Lung (tissue), 12 donors: ENCODE data around the gene TRIM7. TPM values are rescaled to one million over a fixed set of nuclear protein-coding genes. Genes with fewer than 3 reads are reported as not detected.
A peak's percentile ranks its signal among the peaks of the same experiment; 100 is the strongest.
"Not testable (repeated sequence)": the region's sequence is repeated elsewhere in the genome, so short reads cannot be mapped to it uniquely, and the experiment has no call there.

ENCODE experiments used
- ATAC-seq: fragments of 200-7000 bp; cut with Tn5 transposase; one replicate; pipeline ENCODE4 v1.9.1; 2020; ENCODE audit warnings: moderate number of reproducible peaks; ENCODE audit not compliant: insufficient read depth, low FRiP score
- DNase-seq, 3 donors: peaks; one replicate each; pipeline ENCODE4 v3.0.0-alpha.2; 2013 to 2017
- H3K27ac ChIP-seq, 2 donors: one replicate each; pipeline ENCODE4 v1.5.1; 2013; ENCODE audit warnings: mild to moderate bottlenecking in 2 of 2, moderate library complexity in 2 of 2, control low read depth in 1 of 2, inconsistent platforms in 1 of 2, low read depth in 1 of 2, low read length in 1 of 2
- H3K27me3 ChIP-seq, 3 donors: one replicate each; pipeline ENCODE4 v1.5.1; 2013; ENCODE audit warnings: low read length in 2 of 3; ENCODE audit not compliant: control insufficient read depth in 3 of 3, insufficient read depth in 3 of 3
- H3K36me3 ChIP-seq, 4 donors: one replicate each; pipeline ENCODE4 v1.5.1; 2013; ENCODE audit warnings: low read length in 4 of 4, mild to moderate bottlenecking in 1 of 4, moderate library complexity in 1 of 4; ENCODE audit not compliant: control insufficient read depth in 4 of 4, insufficient read depth in 4 of 4
- H3K4me1 ChIP-seq, 5 donors: one replicate each; pipeline ENCODE4 v1.5.1; 2013; ENCODE audit warnings: low read length in 5 of 5, mild to moderate bottlenecking in 2 of 5, moderate library complexity in 1 of 5; ENCODE audit not compliant: control insufficient read depth in 5 of 5, insufficient read depth in 5 of 5
- H3K4me3 ChIP-seq: one replicate; pipeline ENCODE4 v1.5.1; 2013; ENCODE audit warnings: mild to moderate bottlenecking, control low read depth, moderate library complexity
- H3K9ac ChIP-seq, 2 donors: one replicate each; pipeline ENCODE4 v1.5.1; 2013; ENCODE audit warnings: low read length in 2 of 2, control low read depth in 1 of 2; ENCODE audit not compliant: insufficient read depth in 1 of 2
- H3K9me3 ChIP-seq, 4 donors: one replicate each; pipeline ENCODE4 v1.5.1; 2013; ENCODE audit warnings: low read length in 3 of 4, mild to moderate bottlenecking in 1 of 4, moderate library complexity in 1 of 4; ENCODE audit not compliant: control insufficient read depth in 4 of 4, insufficient read depth in 3 of 4
- CTCF ChIP-seq: IDR thresholded peaks from 2 replicates; pipeline ENCODE4 v1.5.1; 2012; ENCODE audit warnings: mild to moderate bottlenecking; ENCODE audit errors: control extremely low read depth, extremely low read depth
- WGBS, 2 donors: extraction: QIAGEN DNeasy Blood & Tissue Kit; methylation state at CpG; one replicate each; pipeline ENCODE4 v1.1.7; 2013; 5-methylcytosine and 5-hydroxymethylcytosine counted together
- polyA plus RNA-seq, 2 donors: library from polyadenylated mRNA; stranded (reverse); fragments of 200-250 nt; gene quantifications; one replicate each; pipeline ENCODE4 v1.2.1, GENCODE V29; 2013
- total RNA-seq, 2 donors: library from RNA; depleted of rRNA in 1 of 2; stranded (reverse); fragments of >200 nt in 1 of 2; gene quantifications; one replicate each; pipeline ENCODE4 v1.2.1, GENCODE V29; 2014 to 2021
- donor health status: control.
- donor health status: control.
- donor health status: Bipolar disorder and iron deficiency.
- donor health status: healthy.
- donor health status: DM: yes; HTN: yes; CAD: no.

The TRIM7 gene
- total and polyA plus RNA-seq, 4 donors, result 0.46 to 3.8 (median 2.4) TPM

- 2 to 4% methylated on average over 13 of the region's 13 CpGs for WGBS, 2 donors
- Histone ChIP-seq H3K9me3 (no peaks in the 10 kb centered on the region), H3K4me1 (peaks cover 0 to 26% (median 6%) of the 10 kb centered on the region in 5 donors), H3K4me3 (peak overlapping the region; percentile 36), H3K36me3 (no peaks in the 10 kb centered on the region), H3K9ac (peak overlapping the region in 1 of 2 donors; percentile 23), H3K27ac (peak overlapping the region in 1 of 2 donors; percentile 61), H3K27me3 (peaks cover 0 to 36% (median 28%) of the 10 kb centered on the region in 3 donors)
- TF ChIP-seq CTCF, result no peak
- DNase-seq (no peak), ATAC-seq (no peak)
Observed at GRCh38 chr5:181217803-181218062, 12.7 kb upstream of the TRIM7 start.

- WGBS, 2 donors, result 0 to 2% methylated on average over 46 of the region's 46 CpGs
- DNase-seq (peak; percentile 59 to 62 (median 62)), ATAC-seq (peak; percentile 21)
- peak overlapping the region in 1 of 2 donors; percentile 23 for H3K9ac ChIP-seq
- peaks cover 0 to 39% (median 28%) of the 10 kb centered on the region in 3 donors for H3K27me3 ChIP-seq
- H3K4me1 ChIP-seq, result peaks cover 0 to 23% (median 6%) of the 10 kb centered on the region in 5 donors
- H3K4me3 ChIP-seq, result peak overlapping the region; percentile 36
- H3K36me3 ChIP-seq, result no peaks in the 10 kb centered on the region
- H3K27ac ChIP-seq, result peak overlapping the region; percentile 23 to 61
- H3K9me3 ChIP-seq, result no peaks in the 10 kb centered on the region
- TF ChIP-seq CTCF, result no peak
Observed at GRCh38 chr5:181217111-181217802, 12.3 kb upstream of the TRIM7 start.

GRCh38 chr5:181215997-181216989, 11.3 kb upstream of the TRIM7 start:
- Histone ChIP-seq H3K9me3 (no peaks in the 10 kb centered on the region), H3K9ac (peak overlapping the region in 1 of 2 donors; percentile 42), H3K27ac (peak overlapping the region in 1 of 2 donors; percentile 35), H3K4me3 (no peak overlapping the region), H3K4me1 (peaks cover 0 to 23% (median 6%) of the 10 kb centered on the region in 5 donors), H3K27me3 (peaks cover 0 to 43% (median 28%) of the 10 kb centered on the region in 3 donors), H3K36me3 (no peaks in the 10 kb centered on the region)
- ATAC-seq (no peak), DNase-seq (no peak)
- 19 to 35% methylated on average over 44 of the region's 44 CpGs for WGBS, 2 donors
- TF ChIP-seq CTCF, result no peak

- 82 to 95% methylated on average over 10 of the region's 10 CpGs for WGBS, 2 donors
- H3K27ac ChIP-seq, H3K4me3 ChIP-seq, DNase-seq, H3K9me3 ChIP-seq, H3K36me3 ChIP-seq, ATAC-seq, H3K9ac ChIP-seq: not testable (repeated sequence)
- peaks cover 0 to 18% (median 6%) of the 10 kb centered on the region in 5 donors for H3K4me1 ChIP-seq
- peaks cover 0 to 32% (median 18%) of the 10 kb centered on the region in 3 donors for H3K27me3 ChIP-seq
Observed at GRCh38 chr5:181214249-181214648, 9.3 kb upstream of the TRIM7 start.
